K562 (cell line): Measurements from ENCODE around the gene RBFOX1. TPM values are rescaled to one million over a fixed set of nuclear protein-coding genes. Genes with fewer than 3 reads are reported as not detected.

Source experiments
- ATAC-seq: fragments of 200-7000 bp; cut with Tn5 transposase; 3 replicates; pipeline ENCODE4 v1.9.1; 2020; ENCODE audit warnings: moderate library complexity
- BruUV-seq: library from RNA; stranded (reverse); fragments of 400-500 nt; replicated peaks from 2 replicates; lab custom pipeline; 2021; lab: Mats Ljungman, UMichigan
- CTCF ChIA-PET: fragments of 300-600 bp; formaldehyde crosslinking; extraction: SDS; loops from one replicate; lab custom pipeline; 2021; ENCODE audit warnings: low intra/inter-chr PET ratio; lab: Yijun Ruan, JAX
- POLR2A ChIA-PET: fragments of 300-600, 350-650 bp; sonication (Branson Sonifier 250); formaldehyde crosslinking; extraction: SDS; loops from one replicate; lab custom pipeline; 2021; ENCODE audit warnings: antibody characterized with exemption, inconsistent platforms; lab: Yijun Ruan, JAX
- DNase-seq, 4 experiments: peaks; one replicate each; pipeline versions ENCODE4 v3.0.0 to v3.0.0-alpha.2; 2011 to 2018; ENCODE audit warnings: low spot score in 3 of 4, mixed read lengths in 3 of 4; ENCODE audit errors: extremely low read depth in 1 of 4
- FAIRE-seq: peaks from 2 replicates; lab custom pipeline; 2011; peaks lifted over from hg19 to GRCh38; lab: Jason Lieb, UNC
- H2AFZ ChIP-seq: 2 replicates; pipeline ENCODE4 v1.6.0; 2011; ENCODE audit warnings: low read depth, low read length, control low read depth, inconsistent platforms
- H3K27ac ChIP-seq: fragments of 200-600 bp; 3 replicates; pipeline ENCODE4 v1.8.0; 2011; ENCODE audit warnings: low read depth, mild to moderate bottlenecking, control low read depth, inconsistent platforms, low read length, moderate library complexity, mixed read lengths; ENCODE audit errors: extremely low read depth
- H3K27me3 ChIP-seq, 2 experiments: fragments of 300-600 bp in 1 of 2; 2 replicates in 1 of 2; 3 replicates in 1 of 2; pipeline versions ENCODE4 v1.6.0 to v1.8.0; 2011; ENCODE audit warnings: inconsistent platforms in 2 of 2, low read length in 2 of 2, mild to moderate bottlenecking in 1 of 2, mixed read lengths in 1 of 2, moderate library complexity in 1 of 2; ENCODE audit not compliant: control insufficient read depth in 2 of 2, insufficient read depth in 2 of 2
- H3K36me3 ChIP-seq: fragments of 300-600 bp; 3 replicates; pipeline ENCODE4 v1.8.0; 2011; ENCODE audit warnings: mild to moderate bottlenecking, low read length, inconsistent platforms; ENCODE audit not compliant: control insufficient read depth, insufficient read depth
- H3K4me1 ChIP-seq, 2 experiments: fragments of 200-600 bp in 1 of 2; replicated peaks in 1 of 2; 2 replicates in 1 of 2; 3 replicates in 1 of 2; pipeline versions ENCODE4 v1.5.1 to v1.8.0; 2011; ENCODE audit warnings: inconsistent platforms in 2 of 2, low read length in 2 of 2, mild to moderate bottlenecking in 1 of 2, mixed read lengths in 1 of 2, moderate library complexity in 1 of 2; ENCODE audit not compliant: control insufficient read depth in 2 of 2, insufficient read depth in 2 of 2
- H3K4me2 ChIP-seq: 2 replicates; pipeline ENCODE4 v1.6.1; 2011; ENCODE audit warnings: low read length, control low read depth, inconsistent platforms, mixed read lengths; ENCODE audit not compliant: insufficient read depth
- H3K4me3 ChIP-seq: fragments of 200-600 bp; sonication (generic), shearing (Covaris generic); 2 replicates; pipeline ENCODE4 v1.5.1; 2016; ENCODE audit warnings: control low read depth, inconsistent platforms
- H3K79me2 ChIP-seq: fragments of 200-600 bp; 3 replicates; pipeline ENCODE4 v1.8.0; 2011; ENCODE audit warnings: low read length, inconsistent platforms; ENCODE audit not compliant: control insufficient read depth, insufficient read depth
- H3K9ac ChIP-seq, 2 experiments: 2 replicates each; pipeline versions ENCODE4 v1.6.0 to v1.6.1; 2011; ENCODE audit warnings: low read depth in 2 of 2, low read length in 2 of 2, control low read depth in 1 of 2, inconsistent platforms in 1 of 2, mild to moderate bottlenecking in 1 of 2, mixed read lengths in 1 of 2; ENCODE audit not compliant: insufficient read depth in 1 of 2
- H3K9me1 ChIP-seq: one replicate; pipeline ENCODE4 v1.6.0; 2011; ENCODE audit warnings: inconsistent platforms, mild to moderate bottlenecking, low read length, moderate library complexity; ENCODE audit not compliant: control insufficient read depth, insufficient read depth
- H3K9me3 ChIP-seq: replicated peaks from 2 replicates; pipeline ENCODE4 v1.5.1; 2011; ENCODE audit warnings: low read depth, low read length, inconsistent platforms; ENCODE audit not compliant: control insufficient read depth, insufficient read depth
- H4K20me1 ChIP-seq: replicated peaks from 2 replicates; pipeline ENCODE4 v1.6.1; 2011; ENCODE audit warnings: low read length, inconsistent platforms, mixed read lengths; ENCODE audit not compliant: control insufficient read depth, insufficient read depth
- ATF1 ChIP-seq, 2 experiments: fragments of 450-650 bp in 1 of 2; IDR thresholded peaks; 2 replicates each; pipeline ENCODE4 v1.6.1; 2016; ENCODE audit warnings: missing compliant biosample characterization in 1 of 2, missing genetic modification characterization in 1 of 2
- CSDE1 ChIP-seq, 2 experiments: fragments of 450-650 bp; IDR thresholded peaks; 2 replicates each; pipeline ENCODE4 v1.6.1; 2016; ENCODE audit warnings: mild to moderate bottlenecking in 1 of 2
- FOXK2 ChIP-seq, 2 experiments: fragments of 450-650 bp; IDR thresholded peaks in 1 of 2; conservative IDR thresholded peaks in 1 of 2; 2 replicates each; pipeline ENCODE4 v1.6.1; 2016; ENCODE audit warnings: low read depth in 2 of 2, mild to moderate bottlenecking in 1 of 2
- KAT8 ChIP-seq: fragments of 450-650 bp; IDR thresholded peaks from 2 replicates; pipeline ENCODE4 v1.6.1; 2016; ENCODE audit warnings: low read depth, mild to moderate bottlenecking
- MAFK ChIP-seq: IDR thresholded peaks from 2 replicates; pipeline ENCODE4 v1.6.1; 2011; ENCODE audit warnings: low read length, improper control_type of control experiment
- MEF2A ChIP-seq: IDR thresholded peaks from 2 replicates; pipeline ENCODE4 v1.6.1; 2011; ENCODE audit warnings: low read depth, mild to moderate bottlenecking, low read length, moderate library complexity; ENCODE audit not compliant: control insufficient read depth
- MTA1 ChIP-seq: fragments of 450-650 bp; IDR thresholded peaks from 2 replicates; pipeline ENCODE4 v1.6.1; 2017; ENCODE audit warnings: borderline replicate concordance
- NFE2L1 ChIP-seq: fragments of 450-650 bp; IDR thresholded peaks from 2 replicates; pipeline ENCODE4 v1.6.1; 2016; ENCODE audit warnings: missing genetic modification characterization, low read depth, mild to moderate bottlenecking, missing compliant biosample characterization, moderate library complexity, borderline replicate concordance
- PHB ChIP-seq: fragments of 250-450 bp; sonication (Bioruptor Pico); IDR thresholded peaks from 2 replicates; pipeline ENCODE4 v1.5.0; 2021
- RBM34 ChIP-seq: fragments of 200-400 bp; formaldehyde crosslinking; IDR thresholded peaks from 2 replicates; pipeline ENCODE4 v1.6.1; 2018; ENCODE audit warnings: low read length, borderline replicate concordance; ENCODE audit not compliant: insufficient read depth
- SRSF3 ChIP-seq: fragments of 200-400 bp; formaldehyde crosslinking; IDR thresholded peaks from 2 replicates; pipeline ENCODE4 v1.6.1; 2016; ENCODE audit warnings: mild to moderate bottlenecking, low read length, moderate library complexity; ENCODE audit not compliant: insufficient read depth
- SRSF7 ChIP-seq: fragments of 200-400 bp; formaldehyde crosslinking; optimal IDR thresholded peaks from 2 replicates; pipeline ENCODE3; 2017; ENCODE audit warnings: mild to moderate bottlenecking, low read depth, low read length
- TAF15 ChIP-seq: fragments of 200-400 bp; formaldehyde crosslinking; IDR thresholded peaks from 2 replicates; pipeline ENCODE4 v1.6.1; 2017; ENCODE audit warnings: mild to moderate bottlenecking, low read depth, low read length, moderate library complexity
- ZNF121 ChIP-seq: sonication (generic); formaldehyde crosslinking; conservative IDR thresholded peaks from 2 replicates; pipeline ENCODE4 v1.8.0; 2022; ENCODE audit warnings: missing genetic modification reagents
- ZNF224 ChIP-seq: sonication (generic); formaldehyde crosslinking; IDR thresholded peaks from 2 replicates; pipeline ENCODE4 v1.8.0; 2022; ENCODE audit warnings: mild to moderate bottlenecking, missing genetic modification reagents
- ZNF436 ChIP-seq: fragments of 250-450, 450-650 bp; sonication (Bioruptor Pico); formaldehyde crosslinking; IDR thresholded peaks from 2 replicates; pipeline ENCODE4 v1.7.0; 2020; ENCODE audit warnings: mild to moderate bottlenecking
- WGBS: fragments of 100-300 bp; shearing (Covaris generic); methylation state at CpG from one replicate; pipeline ENCODE4 v1.1.6; 2016; ENCODE audit warnings: low coverage, mixed read lengths; ENCODE audit not compliant: insufficient coverage; ENCODE audit errors: missing lambda C conversion rate; 5-methylcytosine and 5-hydroxymethylcytosine counted together
- in situ Hi-C: fragments of 300-500 bp; cut with MboI; formaldehyde crosslinking; loops from 4 replicates; pipeline ENCODE4 v1.15.0; 2018; ENCODE audit warnings: inconsistent platforms, mixed read lengths
- intact Hi-C: fragments of 100-400 bp; cut with micrococcal nuclease; formaldehyde crosslinking; loops from 2 replicates; pipeline ENCODE4 v1.14.2; 2022
- polyA plus RNA-seq, 8 experiments: library from polyadenylated mRNA; depleted of rRNA in 4 of 8; stranded (reverse) in 5 of 8; unstranded in 3 of 8; fragments of >200 nt; fragmentation: Nextera tagmentation in 2 of 8; fragmentation: Illumina TruSeq in 1 of 8; extraction: Ambion mirVana in 2 of 8; extraction: Trizol in 1 of 8; gene quantifications; 2 replicates each; pipeline versions ENCODE4 v1.2.1 to v1.2.3, GENCODE V29; 2011 to 2014; ENCODE audit warnings: inconsistent platforms in 1 of 8, missing spikeins in 1 of 8
- total RNA-seq, 7 experiments: library from RNA; depleted of rRNA in 6 of 7; stranded (reverse); fragments of >200 nt in 6 of 7; fragmentation: Illumina TruSeq in 2 of 7; extraction: Trizol in 2 of 7; gene quantifications; 2 replicates each; pipeline versions ENCODE4 v1.2.1 to v1.2.3, GENCODE V29; 2011 to 2021; ENCODE audit warnings: low replicate concordance in 1 of 7
- TF ChIP-seq, protein P1 (sequence below): fragments of 450-650 bp; IDR thresholded peaks from 2 replicates; pipeline ENCODE4 v1.6.1; 2016; ENCODE audit warnings: missing biosample characterization, missing genetic modification characterization
- TF ChIP-seq, protein P2 (sequence below): fragments of 250-450 bp; sonication (Bioruptor Pico); IDR thresholded peaks from 2 replicates; pipeline ENCODE4 v1.6.1; 2021; ENCODE audit warnings: mild to moderate bottlenecking

The RBFOX1 gene
- total and polyA plus RNA-seq, 9 of the 15 experiments (the other 6 are each of a cell fraction or from before 2014, with no cell fraction given) = 0.03 TPM; not detected in 8

DNA sequence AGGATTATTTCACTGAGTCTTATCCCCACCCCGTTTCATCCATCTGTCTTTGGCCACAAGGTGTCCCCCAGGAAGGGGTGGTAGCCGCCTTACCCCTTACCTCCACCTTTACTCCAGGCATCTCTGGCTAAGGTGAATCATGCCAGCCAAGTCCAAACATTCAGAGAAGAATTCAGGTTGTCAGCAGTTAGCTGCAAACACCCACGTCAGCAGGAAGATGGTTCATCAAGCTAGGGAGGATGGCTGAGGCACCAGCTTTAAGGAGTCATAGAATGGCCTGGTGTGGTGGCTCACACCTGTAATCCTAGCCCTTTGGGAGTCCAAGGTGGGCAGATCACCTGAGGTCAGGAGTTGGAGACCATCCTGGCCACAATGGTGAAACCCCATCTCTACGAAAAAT, 61.0 kb downstream of the RBFOX1 start:
- Histone ChIP-seq H4K20me1 (no peaks in the 10 kb centered on the region; the same call in 1 of the 2 replicates), H3K4me1 (no peaks in the 10 kb centered on the region), H3K4me3 (no peak overlapping the region), H3K9me1 (no peaks in the 10 kb centered on the region), H3K27ac (no peak overlapping the region), H3K4me2 (no peak overlapping the region), H3K9ac (no peak overlapping the region), H3K79me2 (no peaks in the 10 kb centered on the region), H3K27me3 (peaks cover 0 to 2% of the 10 kb centered on the region in 2 experiments; a peak in 1 of 5 replicates), H3K9me3 (no peaks in the 10 kb centered on the region), H3K36me3 (no peaks in the 10 kb centered on the region), H2AFZ (no peak overlapping the region)
- POLR2A ChIA-PET = no interaction called here
- TF ChIP-seq NFE2L1 (tag) (no peak), ZNF224 (CRISPR knock-in tag) (no peak), MAFK (no peak), CSDE1 (IDR thresholded peaks at IDR 0.05) (no peak), ZNF121 (CRISPR knock-in tag) (no peak), SRSF7 (no peak), FOXK2 (conservative IDR thresholded peaks at IDR 0.05 in 1 of 2, IDR thresholded peaks at IDR 0.05 in 1 of 2; ENCODE audit: low read depth in 2 of 2) (no peak), PHB (CRISPR knock-in tag) (no peak), SRSF3 (no peak), ATF1 (CRISPR knock-in tag; IDR thresholded peaks at IDR 0.05) (no peak), ATF1 (tag; IDR thresholded peaks at IDR 0.05) (no peak), MEF2A (no peak), ZNF436 (no peak), RBM34 (no peak), KAT8 (no peak), MTA1 (no peak), TAF15 (no peak)
- TF ChIP-seq, protein P1, sequence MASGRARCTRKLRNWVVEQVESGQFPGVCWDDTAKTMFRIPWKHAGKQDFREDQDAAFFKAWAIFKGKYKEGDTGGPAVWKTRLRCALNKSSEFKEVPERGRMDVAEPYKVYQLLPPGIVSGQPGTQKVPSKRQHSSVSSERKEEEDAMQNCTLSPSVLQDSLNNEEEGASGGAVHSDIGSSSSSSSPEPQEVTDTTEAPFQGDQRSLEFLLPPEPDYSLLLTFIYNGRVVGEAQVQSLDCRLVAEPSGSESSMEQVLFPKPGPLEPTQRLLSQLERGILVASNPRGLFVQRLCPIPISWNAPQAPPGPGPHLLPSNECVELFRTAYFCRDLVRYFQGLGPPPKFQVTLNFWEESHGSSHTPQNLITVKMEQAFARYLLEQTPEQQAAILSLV (tag) = no peak
- TF ChIP-seq, protein P2, sequence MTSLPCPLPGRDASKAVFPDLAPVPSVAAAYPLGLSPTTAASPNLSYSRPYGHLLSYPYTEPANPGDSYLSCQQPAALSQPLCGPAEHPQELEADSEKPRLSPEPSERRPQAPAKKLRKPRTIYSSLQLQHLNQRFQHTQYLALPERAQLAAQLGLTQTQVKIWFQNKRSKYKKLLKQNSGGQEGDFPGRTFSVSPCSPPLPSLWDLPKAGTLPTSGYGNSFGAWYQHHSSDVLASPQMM (CRISPR knock-in tag) = no peak
- DNase-seq (no peak), ATAC-seq (no peak), FAIRE-seq (no peak)
- in situ Hi-C loops = no loop called here
- WGBS = 0% methylated on average over 3 of the region's 4 CpGs
- CTCF ChIA-PET = no interaction called here
- BruUV-seq = no TSS peak
- intact Hi-C loops = no loop called here
